ENCODE measurements around the gene XRCC5.

Gene XRCC5

GRCh38 chr2:216172493-216172892 is 63.3 kb downstream of the XRCC5 start:
- no peaks in the 10 kb centered on the region for H3K9me3 ChIP-seq (ENCODE audit: insufficient read depth, low read length)
- H2AFZ ChIP-seq (ENCODE audit: low read depth, low read length, severe bottlenecking), result no peak overlapping the region
- peaks cover 55% of the 10 kb centered on the region; the same call in 1 of the 2 replicates for H3K36me3 ChIP-seq (ENCODE audit: low read length)
- H3K4me3 ChIP-seq (ENCODE audit: insufficient read depth, low read length, poor library complexity, severe bottlenecking), result no peak overlapping the region
- H3K9ac ChIP-seq (ENCODE audit: low read length), result no peak overlapping the region
- no peak overlapping the region for H3K4me2 ChIP-seq (ENCODE audit: low read depth, low read length, poor library complexity, severe bottlenecking)
- no peaks in the 10 kb centered on the region for H3K27me3 ChIP-seq (ENCODE audit: low read length)
- no peaks in the 10 kb centered on the region; the same call in 1 of the 2 replicates for H3F3A ChIP-seq (ENCODE audit: insufficient read depth)
- peaks cover 7% of the 10 kb centered on the region; the same call in 1 of the 2 replicates for H4K20me1 ChIP-seq (ENCODE audit: low read depth, low read length)
- no peak for TF ChIP-seq CTCF (IDR thresholded peaks at IDR 0.05; ENCODE audit: insufficient read depth, low read length, poor library complexity, severe bottlenecking)
- H3K27ac ChIP-seq (ENCODE audit: low read depth, low read length), result no peak overlapping the region
- no peaks in the 10 kb centered on the region for H3K9me2 ChIP-seq (replicated peaks; ENCODE audit: insufficient read depth, low read length)
- H3K79me2 ChIP-seq (ENCODE audit: insufficient read depth, low read length), result peaks cover 43% of the 10 kb centered on the region

GRCh38 chr2:216179015-216179414 is 69.9 kb downstream of the XRCC5 start:
- TF ChIP-seq CTCF (IDR thresholded peaks at IDR 0.05; ENCODE audit: insufficient read depth, low read length, poor library complexity, severe bottlenecking) (no peak), EZH2phosphoT487 (conservative IDR thresholded peaks at IDR 0.05; ENCODE audit: low read length) (no peak)
- Histone ChIP-seq H3K79me2 (ENCODE audit: insufficient read depth, low read length) (peaks cover 82% of the 10 kb centered on the region), H3K9me2 (replicated peaks; ENCODE audit: insufficient read depth, low read length) (no peaks in the 10 kb centered on the region), H3F3A (ENCODE audit: insufficient read depth) (peaks cover 16% of the 10 kb centered on the region), H3K9ac (ENCODE audit: low read length) (no peak overlapping the region), H3K27me3 (ENCODE audit: low read length) (no peaks in the 10 kb centered on the region), H2AFZ (ENCODE audit: low read depth, low read length, severe bottlenecking) (no peak overlapping the region), H3K9me3 (ENCODE audit: insufficient read depth, low read length) (no peaks in the 10 kb centered on the region), H3K4me3 (ENCODE audit: insufficient read depth, low read length, poor library complexity, severe bottlenecking) (no peak overlapping the region), H3K27ac (ENCODE audit: low read depth, low read length) (no peak overlapping the region), H4K20me1 (ENCODE audit: low read depth, low read length) (peaks cover 27% of the 10 kb centered on the region), H3K4me2 (ENCODE audit: low read depth, low read length, poor library complexity, severe bottlenecking) (no peak overlapping the region), H3K36me3 (ENCODE audit: low read length) (peaks cover 55% of the 10 kb centered on the region; the same call in 1 of the 2 replicates)

GRCh38 chr2:216181351-216181750 is 72.2 kb downstream of the XRCC5 start:
- H3K79me2 ChIP-seq (ENCODE audit: insufficient read depth, low read length), result peaks cover 92% of the 10 kb centered on the region
- TF ChIP-seq CTCF (IDR thresholded peaks at IDR 0.05; ENCODE audit: insufficient read depth, low read length, poor library complexity, severe bottlenecking) (no peak), EZH2phosphoT487 (conservative IDR thresholded peaks at IDR 0.05; ENCODE audit: low read length) (no peak)

More at GRCh38 chr2:216181351-216181750, 72.2 kb downstream of the XRCC5 start:
- Histone ChIP-seq H4K20me1 (ENCODE audit: low read depth, low read length) (peaks cover 37% of the 10 kb centered on the region), H3K9ac (ENCODE audit: low read length) (no peak overlapping the region), H2AFZ (ENCODE audit: low read depth, low read length, severe bottlenecking) (no peak overlapping the region), H3K9me3 (ENCODE audit: insufficient read depth, low read length) (no peaks in the 10 kb centered on the region), H3K27ac (ENCODE audit: low read depth, low read length) (no peak overlapping the region), H3K27me3 (ENCODE audit: low read length) (no peaks in the 10 kb centered on the region), H3K4me2 (ENCODE audit: low read depth, low read length, poor library complexity, severe bottlenecking) (no peak overlapping the region), H3K9me2 (replicated peaks; ENCODE audit: insufficient read depth, low read length) (no peaks in the 10 kb centered on the region), H3K4me3 (ENCODE audit: insufficient read depth, low read length, poor library complexity, severe bottlenecking) (no peak overlapping the region), H3K36me3 (ENCODE audit: low read length) (peaks cover 50% of the 10 kb centered on the region; the same call in 1 of the 2 replicates), H3F3A (ENCODE audit: insufficient read depth) (peaks cover 18% of the 10 kb centered on the region)

Measured in SU-DHL-6 (cell line).